Skeletal muscle satellite cell (primary cell): ENCODE data around the gene C9orf153.
"Not testable (repeated sequence)": the region's sequence is repeated elsewhere in the genome, so short reads cannot be mapped to it uniquely, and the experiment has no call there.

Source experiments
- H3K27me3 ChIP-seq: 2 replicates; pipeline ENCODE4 v1.7.0; 2013; ENCODE audit warnings: low read length; ENCODE audit not compliant: control insufficient read depth, insufficient read depth
- H3K36me3 ChIP-seq: 2 replicates; pipeline ENCODE4 v1.7.0; 2013; ENCODE audit warnings: mild to moderate bottlenecking, control low read depth, low read length; ENCODE audit not compliant: insufficient read depth
- H3K4me1 ChIP-seq: 2 replicates; pipeline ENCODE4 v1.7.0; 2013; ENCODE audit warnings: low read length; ENCODE audit not compliant: control insufficient read depth, insufficient read depth
- H3K4me2 ChIP-seq: 2 replicates; pipeline ENCODE4 v1.7.0; 2013; ENCODE audit warnings: mild to moderate bottlenecking, low read length
- H3K4me3 ChIP-seq: 2 replicates; pipeline ENCODE4 v1.7.0; 2013; ENCODE audit warnings: low read length
- H3K9ac ChIP-seq: 2 replicates; pipeline ENCODE4 v1.7.0; 2013; ENCODE audit warnings: mild to moderate bottlenecking, low read depth, low read length, moderate library complexity
- H3K9me3 ChIP-seq: replicated peaks from 2 replicates; pipeline ENCODE4 v1.7.0; 2013; ENCODE audit warnings: mild to moderate bottlenecking, control low read depth, low read length

C9orf153 gene

DNA sequence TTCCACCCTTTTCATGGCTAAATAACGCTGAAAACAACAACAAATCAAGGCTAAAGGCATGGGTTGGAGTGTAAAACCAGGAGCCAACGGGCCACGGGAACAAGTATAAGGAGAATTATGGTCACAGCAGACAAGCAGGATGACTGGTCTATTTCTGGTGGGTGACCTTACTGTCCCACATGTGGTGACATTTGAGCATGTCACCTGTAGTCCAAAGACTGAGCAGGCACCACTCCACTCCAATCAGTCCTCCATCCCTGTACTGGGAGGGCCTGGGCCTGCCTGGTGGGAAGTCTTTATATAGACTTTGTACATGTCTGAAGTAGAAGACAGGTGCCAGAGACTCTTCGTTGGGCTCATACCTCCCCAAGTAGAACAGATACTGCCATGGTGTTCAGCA lies 36.8 kb downstream of the C9orf153 start:
- no peaks in the 10 kb centered on the region for H3K4me1 ChIP-seq
- no peak overlapping the region for H3K4me2 ChIP-seq
- no peaks in the 10 kb centered on the region for H3K36me3 ChIP-seq
- no peak overlapping the region for H3K9ac ChIP-seq
- no peak overlapping the region for H3K4me3 ChIP-seq
- no peaks in the 10 kb centered on the region for H3K27me3 ChIP-seq
- no peaks in the 10 kb centered on the region for H3K9me3 ChIP-seq

DNA sequence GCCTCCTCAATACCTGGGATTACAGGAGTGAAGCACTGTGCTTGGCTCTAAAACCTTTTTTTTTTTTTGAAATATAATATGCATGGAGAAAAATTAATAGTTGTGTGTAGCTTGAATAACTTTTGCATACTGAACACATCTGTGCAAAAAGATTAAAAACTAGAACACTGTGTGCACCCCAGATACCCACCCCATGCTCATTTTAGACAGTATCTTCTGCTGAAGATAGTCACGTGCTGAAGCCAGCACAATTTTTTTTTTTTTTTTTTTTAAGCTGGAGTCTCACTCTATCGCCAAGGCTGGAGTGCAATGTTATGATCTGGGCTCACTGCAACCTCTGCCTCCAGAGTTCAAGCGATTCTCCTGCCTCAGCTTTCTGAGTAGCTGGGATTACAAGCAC lies 39.9 kb downstream of the C9orf153 start:
- Histone ChIP-seq H3K27me3 (no peaks in the 10 kb centered on the region), H3K9ac (no peak overlapping the region), H3K9me3 (no peaks in the 10 kb centered on the region), H3K36me3 (no peaks in the 10 kb centered on the region), H3K4me1 (no peaks in the 10 kb centered on the region), H3K4me2 (no peak overlapping the region), H3K4me3 (no peak overlapping the region)

DNA sequence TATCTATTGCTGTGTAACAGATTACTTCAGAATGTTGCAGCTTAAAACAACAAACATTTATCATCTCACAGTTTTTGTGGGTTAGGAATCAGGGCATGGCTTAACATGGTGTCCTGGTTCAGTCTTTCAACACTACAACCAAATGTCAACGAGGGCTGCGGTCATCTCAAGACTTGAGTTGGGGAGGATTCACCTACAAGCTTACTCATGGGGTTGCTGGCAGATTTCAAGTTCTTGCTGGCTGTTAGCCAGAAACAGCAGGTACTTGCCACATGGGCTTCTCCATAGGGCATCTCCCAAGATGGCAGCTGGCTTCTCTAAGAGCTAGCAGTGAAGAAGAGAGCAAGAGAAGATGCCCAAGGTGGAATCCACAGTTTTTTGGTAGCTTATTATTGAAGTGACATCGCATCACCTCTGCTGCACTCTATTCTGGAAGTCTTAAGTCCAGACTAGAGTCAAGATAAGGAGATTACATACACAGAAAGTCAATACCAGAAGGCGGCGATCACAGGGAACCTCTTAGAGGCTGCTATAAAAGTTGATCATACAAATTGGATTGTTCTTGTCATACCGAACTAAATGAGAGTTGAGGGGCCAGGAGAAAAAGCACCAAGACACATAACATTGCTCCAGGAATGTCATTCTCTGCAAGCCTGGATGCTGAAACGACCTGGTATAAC lies 42.2 kb downstream of the C9orf153 start:
- no peaks in the 10 kb centered on the region for H3K4me1 ChIP-seq
- no peak overlapping the region for H3K4me2 ChIP-seq
- H3K9me3 ChIP-seq, result no peaks in the 10 kb centered on the region
- H3K36me3 ChIP-seq, result no peaks in the 10 kb centered on the region
- H3K4me3 ChIP-seq, result no peak overlapping the region
- H3K27me3 ChIP-seq, result no peaks in the 10 kb centered on the region
- H3K9ac ChIP-seq, result no peak overlapping the region

- H3K4me3 ChIP-seq, result no peak overlapping the region
- no peaks in the 10 kb centered on the region for H3K27me3 ChIP-seq
- H3K4me2 ChIP-seq, result no peak overlapping the region
- H3K9me3 ChIP-seq, result no peaks in the 10 kb centered on the region
- no peaks in the 10 kb centered on the region for H3K4me1 ChIP-seq
- no peaks in the 10 kb centered on the region for H3K36me3 ChIP-seq
- H3K9ac ChIP-seq, result no peak overlapping the region
Observed at GRCh38 chr9:86207193-86207592, 52.3 kb downstream of the C9orf153 start.

DNA sequence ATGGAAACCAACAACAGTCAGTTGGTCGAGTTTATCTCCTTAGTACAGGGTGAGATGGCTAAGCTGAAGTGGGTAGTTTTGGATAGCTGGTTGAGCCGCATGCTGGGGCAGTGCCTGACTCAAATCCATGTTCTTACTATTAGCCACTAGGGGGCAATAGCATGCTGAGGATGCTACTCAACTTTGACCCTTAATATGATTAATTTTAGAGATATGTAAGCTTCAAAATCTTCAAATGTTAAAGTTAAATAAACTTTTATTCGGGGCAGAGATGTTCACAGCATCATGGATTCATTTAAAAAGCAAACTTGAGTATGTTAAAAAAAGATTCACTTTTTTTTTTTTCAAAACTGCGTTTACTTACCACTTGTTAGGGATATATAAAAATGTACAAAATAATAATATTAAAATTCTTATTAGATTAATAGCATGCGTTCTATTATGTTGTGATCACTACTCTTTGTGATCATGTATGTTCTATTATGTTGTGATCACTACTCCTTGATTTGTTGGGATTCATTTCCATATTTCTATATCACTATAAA lies 57.0 kb downstream of the C9orf153 start:
- no peaks in the 10 kb centered on the region for H3K36me3 ChIP-seq
- no peak overlapping the region for H3K4me2 ChIP-seq
- H3K4me3 ChIP-seq, result no peak overlapping the region
- no peaks in the 10 kb centered on the region for H3K9me3 ChIP-seq
- H3K4me1 ChIP-seq, result no peaks in the 10 kb centered on the region
- H3K27me3 ChIP-seq, result peaks cover 9% of the 10 kb centered on the region
- no peak overlapping the region for H3K9ac ChIP-seq

- no peaks in the 10 kb centered on the region for H3K36me3 ChIP-seq
- no peak overlapping the region for H3K4me2 ChIP-seq
- no peak overlapping the region for H3K4me3 ChIP-seq
- H3K4me1 ChIP-seq, result no peaks in the 10 kb centered on the region
- peaks cover 9% of the 10 kb centered on the region for H3K27me3 ChIP-seq
- no peaks in the 10 kb centered on the region for H3K9me3 ChIP-seq
- H3K9ac ChIP-seq, result no peak overlapping the region
Observed at GRCh38 chr9:86201474-86202337, 57.8 kb downstream of the C9orf153 start.

GRCh38 chr9:86200599-86201162 lies 58.8 kb downstream of the C9orf153 start:
- peaks cover 9% of the 10 kb centered on the region for H3K27me3 ChIP-seq
- H3K9ac ChIP-seq, result no peak overlapping the region
- H3K36me3 ChIP-seq, result no peaks in the 10 kb centered on the region
- H3K9me3 ChIP-seq, result no peaks in the 10 kb centered on the region
- no peak overlapping the region for H3K4me2 ChIP-seq
- no peaks in the 10 kb centered on the region for H3K4me1 ChIP-seq
- no peak overlapping the region for H3K4me3 ChIP-seq

DNA sequence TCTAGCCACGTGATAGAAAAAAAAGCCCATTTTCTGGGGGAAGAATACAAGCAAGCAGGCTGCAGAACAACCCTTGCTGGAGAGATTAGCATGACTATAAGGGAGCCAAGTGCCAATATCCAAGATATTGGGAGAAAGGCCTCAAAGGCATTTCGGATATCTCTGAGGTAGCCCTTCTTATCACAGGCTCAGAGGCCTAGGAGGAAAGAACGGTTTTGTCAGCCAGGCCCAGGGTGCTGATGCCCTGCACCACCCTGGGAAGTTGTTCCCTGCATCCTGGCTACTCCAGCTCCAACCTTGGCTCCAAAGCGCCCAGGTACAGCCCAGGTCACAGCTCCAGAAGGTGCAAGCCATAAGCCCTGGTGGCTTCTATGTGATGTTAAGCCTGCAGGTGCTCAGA lies 66.4 kb downstream of the C9orf153 start:
- no peak overlapping the region for H3K4me3 ChIP-seq
- H3K4me2 ChIP-seq, result no peak overlapping the region
- no peaks in the 10 kb centered on the region for H3K9me3 ChIP-seq
- H3K36me3 ChIP-seq, result no peaks in the 10 kb centered on the region
- H3K9ac ChIP-seq, result no peak overlapping the region
- H3K27me3 ChIP-seq, result no peaks in the 10 kb centered on the region
- H3K4me1 ChIP-seq, result no peaks in the 10 kb centered on the region

DNA sequence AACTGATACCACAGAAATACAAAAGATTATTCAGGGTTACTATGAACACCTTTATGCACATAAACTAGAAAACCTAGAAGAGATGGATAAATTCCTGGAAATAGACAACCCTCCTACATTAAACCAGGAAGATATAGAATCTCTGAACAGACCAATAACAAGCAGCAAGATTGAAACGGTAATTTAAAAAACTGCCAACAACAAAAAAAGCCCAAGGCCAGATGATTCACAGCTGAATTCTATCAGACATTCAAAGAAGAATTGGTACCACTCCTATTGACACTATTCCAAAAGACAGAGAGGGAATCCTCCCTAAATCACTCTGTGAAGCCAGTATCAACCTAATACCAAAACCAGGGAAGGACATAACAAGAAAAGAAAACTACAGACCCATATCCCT lies 68.8 kb downstream of the C9orf153 start:
- not testable (repeated sequence) for H3K27me3 ChIP-seq, H3K9ac ChIP-seq, H3K9me3 ChIP-seq, H3K4me3 ChIP-seq, H3K4me1 ChIP-seq, H3K36me3 ChIP-seq, H3K4me2 ChIP-seq

DNA sequence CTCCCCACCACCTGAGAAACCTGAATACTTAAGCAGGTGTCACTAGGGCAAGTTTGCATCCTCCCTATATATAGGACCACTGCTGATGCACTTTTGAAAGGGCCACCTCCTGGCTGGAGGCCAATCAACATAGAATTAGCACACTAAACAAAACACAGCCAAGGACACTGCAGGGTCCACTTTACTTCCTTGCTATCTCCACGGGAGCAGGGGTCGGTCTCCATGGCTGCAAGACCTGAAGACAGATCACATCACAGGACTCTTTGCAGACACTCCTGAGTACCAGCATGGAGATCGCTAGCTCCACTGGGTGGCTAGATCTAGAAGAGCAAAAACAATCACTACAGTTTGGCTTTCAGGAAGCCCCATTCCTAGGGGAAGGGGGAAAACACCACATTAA lies 72.3 kb downstream of the C9orf153 start:
- H3K4me1 ChIP-seq, result no peaks in the 10 kb centered on the region
- H3K4me3 ChIP-seq, result no peak overlapping the region
- no peaks in the 10 kb centered on the region for H3K9me3 ChIP-seq
- no peak overlapping the region for H3K4me2 ChIP-seq
- peaks cover 8% of the 10 kb centered on the region for H3K27me3 ChIP-seq
- no peaks in the 10 kb centered on the region for H3K36me3 ChIP-seq
- H3K9ac ChIP-seq, result no peak overlapping the region

DNA sequence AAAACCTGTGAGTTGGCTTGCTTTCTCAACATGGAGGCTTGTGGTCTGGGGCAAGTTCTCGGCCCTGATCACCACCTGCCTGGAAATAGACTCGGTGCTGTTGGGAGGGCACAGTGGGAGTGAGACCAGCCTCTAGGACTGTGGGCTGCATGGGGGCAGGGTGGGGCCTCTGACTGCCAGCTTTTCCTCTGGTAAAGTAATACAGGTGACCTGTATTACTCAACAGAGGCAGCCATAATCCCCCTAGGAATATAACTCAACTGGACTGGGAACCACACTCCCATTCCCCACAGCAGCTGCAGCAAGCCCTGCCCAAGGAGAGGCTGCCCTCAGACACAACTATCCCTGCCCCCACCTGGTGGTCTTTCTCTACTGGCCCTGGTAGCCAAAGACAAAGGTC lies 72.8 kb downstream of the C9orf153 start:
- H3K4me2 ChIP-seq, result no peak overlapping the region
- H3K9ac ChIP-seq, result no peak overlapping the region
- H3K9me3 ChIP-seq, result no peaks in the 10 kb centered on the region
- H3K4me3 ChIP-seq, result no peak overlapping the region
- H3K4me1 ChIP-seq, result no peaks in the 10 kb centered on the region
- peaks cover 8% of the 10 kb centered on the region for H3K27me3 ChIP-seq
- H3K36me3 ChIP-seq, result no peaks in the 10 kb centered on the region
